ENCODE data around the gene NEK4.

Gene NEK4

GRCh38 chr3:52791928-52792327 lies 21.2 kb upstream of the NEK4 start:
- no peaks in the 10 kb centered on the region for H3K4me1 ChIP-seq (ENCODE audit: control insufficient read depth, insufficient read depth, low read length)
- TF ChIP-seq CTCF (tag by site-specific recombination; IDR thresholded peaks at IDR 0.05) (no peak), ZNF311 (tag by site-specific recombination; IDR thresholded peaks at IDR 0.05; ENCODE audit: borderline replicate concordance) (no peak), ZNF544 (tag by site-specific recombination; IDR thresholded peaks at IDR 0.05) (no peak), ZSCAN23 (tag by site-specific recombination; IDR thresholded peaks at IDR 0.05) (no peak), ZNF548 (tag by site-specific recombination; IDR thresholded peaks at IDR 0.05) (no peak), ZNF23 (tag by site-specific recombination; IDR thresholded peaks at IDR 0.05; ENCODE audit: borderline replicate concordance) (no peak), PRDM2 (tag by site-specific recombination; IDR thresholded peaks at IDR 0.05; ENCODE audit: borderline replicate concordance) (no peak), ZNF366 (tag by site-specific recombination; conservative IDR thresholded peaks at IDR 0.05) (no peak), HIC1 (tag by site-specific recombination; IDR thresholded peaks at IDR 0.05) (no peak), ZEB2 (tag by site-specific recombination; IDR thresholded peaks at IDR 0.05) (no peak), ZNF623 (tag by site-specific recombination; IDR thresholded peaks at IDR 0.05) (no peak), ZNF768 (tag by site-specific recombination; IDR thresholded peaks at IDR 0.05) (no peak), OSR2 (tag by site-specific recombination; IDR thresholded peaks at IDR 0.05) (no peak)
- no peaks in the 10 kb centered on the region for H3K36me3 ChIP-seq (ENCODE audit: control insufficient read depth in 2 of 2, insufficient read depth in 1 of 2, low read length in 2 of 2)
- CTCF ChIA-PET = interaction anchor here (0.6 kb wide), 2 partner anchors 23 to 28 kb away, joined by 4 to 5 read pairs; no protein-coding TSS in a partner anchor
- no peak overlapping the region for H3K27ac ChIP-seq (ENCODE audit: extremely low read depth, low read depth, low read length)
- H3K4me3 ChIP-seq (ENCODE audit: low read depth, low read length) = no peak overlapping the region
- POLR2A ChIA-PET = interaction anchor here (1.3 kb wide), 1 partner anchor 21 kb away, joined by 3 read pairs; the partner anchor contains the start of gene NEK4
- no peaks in the 10 kb centered on the region for H3K9me3 ChIP-seq (ENCODE audit: control insufficient read depth, insufficient read depth, low read depth, low read length)

- CTCF ChIA-PET = interaction anchor here (0.6 kb wide), 1 partner anchor 24 kb away, joined by 5 read pairs; no protein-coding TSS in a partner anchor
- Histone ChIP-seq H3K27ac (ENCODE audit: extremely low read depth, low read depth, low read length) (no peak overlapping the region), H3K4me3 (ENCODE audit: low read depth, low read length) (no peak overlapping the region), H3K36me3 (ENCODE audit: control insufficient read depth in 2 of 2, insufficient read depth in 1 of 2, low read length in 2 of 2) (no peaks in the 10 kb centered on the region), H3K9me3 (ENCODE audit: control insufficient read depth, insufficient read depth, low read depth, low read length) (no peaks in the 10 kb centered on the region), H3K4me1 (ENCODE audit: control insufficient read depth, insufficient read depth, low read length) (no peaks in the 10 kb centered on the region)
- POLR2A ChIA-PET = no interaction called here
- TF ChIP-seq ZBTB11 (tag by site-specific recombination; conservative IDR thresholded peaks at IDR 0.05; ENCODE audit: low read depth) = no peak
- no peak for TF ChIP-seq KLF16 (tag by site-specific recombination; IDR thresholded peaks at IDR 0.05)
- TF ChIP-seq REST (tag by site-specific recombination; IDR thresholded peaks at IDR 0.05) = no peak
- TF ChIP-seq ZNF529 (tag by site-specific recombination; IDR thresholded peaks at IDR 0.05; ENCODE audit: insufficient replicate concordance) = no peak
- TF ChIP-seq ZXDB (tag by site-specific recombination; IDR thresholded peaks at IDR 0.05) = no peak
Observed at GRCh38 chr3:52791366-52791765, 20.6 kb upstream of the NEK4 start.
